NB4 (cell line): Measurements from ENCODE around the gene GPATCH2L.

Source experiments
- CTCF ChIP-seq: IDR thresholded peaks from one replicate; pipeline ENCODE4 v1.5.1; 2012; ENCODE audit warnings: low read depth, low read length
- MYC ChIP-seq: IDR thresholded peaks from 2 replicates; pipeline ENCODE4 v1.6.1; 2011; ENCODE audit warnings: low read depth, low read length
- POLR2A ChIP-seq: IDR thresholded peaks from 2 replicates; pipeline ENCODE4 v1.6.1; 2011; ENCODE audit warnings: mild to moderate bottlenecking; ENCODE audit not compliant: insufficient read length; ENCODE audit errors: extremely low read depth
- TF ChIP-seq, protein P1 (sequence below): IDR thresholded peaks from 2 replicates; pipeline ENCODE4 v1.6.1; 2011; ENCODE audit warnings: low read depth, low read length

DNA sequence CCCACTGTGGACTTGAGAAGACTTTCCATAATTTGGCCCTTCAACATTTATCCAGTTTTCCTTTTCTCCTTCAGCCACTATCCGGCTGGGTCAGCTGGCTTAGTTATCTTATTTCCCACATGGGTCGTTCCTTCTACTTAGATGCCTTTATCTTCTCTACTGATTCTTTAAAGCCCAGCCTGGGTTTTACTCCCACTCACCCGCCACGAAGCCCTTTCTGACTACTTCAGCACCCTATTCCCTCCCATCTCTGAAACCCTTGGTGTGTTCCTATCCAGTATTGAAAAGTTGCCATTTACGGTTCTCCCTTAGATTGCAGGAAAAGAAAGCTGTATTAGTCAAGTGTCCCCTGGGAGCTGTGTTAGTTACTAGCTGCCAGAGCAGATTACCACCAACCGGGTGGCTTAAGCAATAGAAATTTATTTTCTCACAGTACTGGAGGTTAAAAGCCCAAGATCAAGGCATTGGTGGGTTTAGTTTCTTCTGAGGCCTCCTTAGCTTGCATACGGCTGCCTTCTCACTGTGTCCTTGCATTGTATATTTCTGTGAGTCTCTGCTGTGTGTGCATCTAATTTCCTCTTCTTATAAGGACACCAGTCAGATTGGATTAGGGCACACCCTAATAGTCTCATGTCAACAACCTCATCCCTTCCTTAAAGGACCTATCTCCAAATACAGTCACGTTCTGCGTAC, 105.5 kb downstream of the GPATCH2L start:
- no peak for TF ChIP-seq CTCF
- no peak for TF ChIP-seq POLR2A
- no peak for TF ChIP-seq MYC
- TF ChIP-seq, protein P1, sequence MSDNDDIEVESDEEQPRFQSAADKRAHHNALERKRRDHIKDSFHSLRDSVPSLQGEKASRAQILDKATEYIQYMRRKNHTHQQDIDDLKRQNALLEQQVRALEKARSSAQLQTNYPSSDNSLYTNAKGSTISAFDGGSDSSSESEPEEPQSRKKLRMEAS = no peak
